Liver (tissue), 9 donors: ENCODE results near the gene KIF6. TPM values are rescaled to one million over a fixed set of nuclear protein-coding genes. Genes with fewer than 3 reads are reported as not detected.
"Not testable (repeated sequence)": the region's sequence is repeated elsewhere in the genome, so short reads cannot be mapped to it uniquely, and the experiment has no call there.

ENCODE experiments used
- DNase-seq: peaks from one replicate; pipeline ENCODE4 v3.0.0-alpha.2; 2017; ENCODE audit warnings: low spot score
- H3K27ac ChIP-seq, 2 donors: one replicate each; pipeline ENCODE4 v1.7.0; 2013; ENCODE audit warnings: inconsistent platforms in 2 of 2, low read length in 2 of 2, control low read depth in 1 of 2, low read depth in 1 of 2, mild to moderate bottlenecking in 1 of 2
- H3K27me3 ChIP-seq, 4 donors: one replicate each; pipeline versions ENCODE4 v1.6.1 to v1.7.0; 2013; ENCODE audit warnings: low read length in 3 of 4, inconsistent platforms in 1 of 4, mild to moderate bottlenecking in 1 of 4, moderate library complexity in 1 of 4; ENCODE audit not compliant: control insufficient read depth in 4 of 4, insufficient read depth in 4 of 4
- H3K36me3 ChIP-seq, 4 donors: one replicate each; pipeline versions ENCODE4 v1.6.1 to v1.7.0; 2013; ENCODE audit warnings: low read length in 3 of 4, mild to moderate bottlenecking in 3 of 4, low read depth in 1 of 4, moderate library complexity in 1 of 4; ENCODE audit not compliant: control insufficient read depth in 4 of 4, insufficient read depth in 3 of 4
- H3K4me1 ChIP-seq, 4 donors: one replicate each; pipeline versions ENCODE4 v1.6.1 to v1.7.0; 2013; ENCODE audit warnings: low read length in 3 of 4, mild to moderate bottlenecking in 3 of 4, moderate library complexity in 1 of 4; ENCODE audit not compliant: control insufficient read depth in 4 of 4, insufficient read depth in 4 of 4
- H3K4me3 ChIP-seq, 3 donors: one replicate each; pipeline versions ENCODE4 v1.6.1 to v1.7.0; 2013; ENCODE audit warnings: low read length in 3 of 3, control low read depth in 1 of 3, low read depth in 1 of 3, mild to moderate bottlenecking in 1 of 3
- H3K9ac ChIP-seq, 2 donors: one replicate each; pipeline ENCODE4 v1.7.0; 2013; ENCODE audit warnings: low read length in 2 of 2, mild to moderate bottlenecking in 2 of 2, moderate library complexity in 2 of 2, control low read depth in 1 of 2, low read depth in 1 of 2
- H3K9me3 ChIP-seq, 4 donors: one replicate each; pipeline versions ENCODE4 v1.6.1 to v1.7.0; 2013; ENCODE audit warnings: low read length in 3 of 4; ENCODE audit not compliant: control insufficient read depth in 4 of 4
- ATF3 ChIP-seq: IDR thresholded peaks from 2 replicates; pipeline ENCODE4 v1.6.1; 2016; ENCODE audit warnings: antibody characterized with exemption
- CTCF ChIP-seq: fragments of 150-350 bp; IDR thresholded peaks from 2 replicates; pipeline ENCODE4 v1.5.1; 2017; ENCODE audit warnings: improper control_type of control experiment, low read depth, low read length; ENCODE audit not compliant: missing input control
- EGR1 ChIP-seq, 2 donors: IDR thresholded peaks; 2 replicates each; pipeline ENCODE4 v1.6.1; 2016 to 2018; ENCODE audit warnings: antibody characterized with exemption in 2 of 2, low read depth in 2 of 2
- FOXA1 ChIP-seq: IDR thresholded peaks from 2 replicates; pipeline ENCODE4 v1.6.1; 2016; ENCODE audit warnings: antibody characterized with exemption
- HNF4A ChIP-seq, 2 donors: conservative IDR thresholded peaks; 2 replicates each; pipeline ENCODE4 v1.6.1; 2016; ENCODE audit warnings: antibody characterized with exemption in 2 of 2, mild to moderate bottlenecking in 2 of 2
- HNF4G ChIP-seq: IDR thresholded peaks from 2 replicates; pipeline ENCODE4 v1.6.1; 2016; ENCODE audit warnings: antibody characterized with exemption
- JUND ChIP-seq, 2 donors: IDR thresholded peaks; 2 replicates each; pipeline ENCODE4 v1.6.1; 2016; ENCODE audit warnings: antibody characterized with exemption in 2 of 2
- MAX ChIP-seq: IDR thresholded peaks from 2 replicates; pipeline ENCODE4 v1.6.1; 2016; ENCODE audit warnings: antibody characterized with exemption
- NR2F2 ChIP-seq: IDR thresholded peaks from 2 replicates; pipeline ENCODE4 v1.6.1; 2016; ENCODE audit warnings: antibody characterized with exemption
- RAD21 ChIP-seq, 2 donors: IDR thresholded peaks; 2 replicates each; pipeline ENCODE4 v1.6.1; 2016; ENCODE audit warnings: antibody characterized with exemption in 2 of 2, mild to moderate bottlenecking in 2 of 2
- REST ChIP-seq: IDR thresholded peaks from 2 replicates; pipeline ENCODE4 v1.6.1; 2016; ENCODE audit warnings: antibody characterized with exemption, mild to moderate bottlenecking
- RXRA ChIP-seq, 2 donors: IDR thresholded peaks; 2 replicates each; pipeline ENCODE4 v1.6.1; 2017 to 2018; ENCODE audit warnings: antibody characterized with exemption in 2 of 2, mild to moderate bottlenecking in 1 of 2
- SP1 ChIP-seq: IDR thresholded peaks from 2 replicates; pipeline ENCODE4 v1.6.1; 2018; ENCODE audit warnings: antibody characterized with exemption, mild to moderate bottlenecking
- YY1 ChIP-seq: IDR thresholded peaks from 2 replicates; pipeline ENCODE4 v1.6.1; 2016; ENCODE audit warnings: antibody characterized with exemption, mild to moderate bottlenecking
- ZBTB33 ChIP-seq: IDR thresholded peaks from 2 replicates; pipeline ENCODE4 v1.6.1; 2016; ENCODE audit warnings: antibody characterized with exemption
- WGBS: extraction: QIAGEN DNeasy Blood & Tissue Kit; methylation state at CpG from one replicate; pipeline ENCODE4 v1.1.7; 2013; 5-methylcytosine and 5-hydroxymethylcytosine counted together
- polyA plus RNA-seq, 2 donors: library from polyadenylated mRNA; stranded (reverse) in 1 of 2; unstranded in 1 of 2; fragments of 200-250 nt in 1 of 2; fragments of >200 nt in 1 of 2; fragmentation: Nextera tagmentation in 1 of 2; extraction: Ambion mirVana in 1 of 2; gene quantifications; one replicate each; pipeline versions ENCODE4 v1.2.1 to v1.2.3, GENCODE V29; 2013 to 2015
- total RNA-seq, 2 donors: library from RNA; depleted of rRNA; stranded (reverse); fragments of >200 nt; gene quantifications; one replicate each; pipeline ENCODE4 v1.2.3, GENCODE V29; 2014
- donor health status: healthy.
- donor health status: healthy.
- donor health status: healthy.
- donor health status: healthy.
- donor health status: healthy.

KIF6 gene
- total and polyA plus RNA-seq, 4 donors = 0.17 to 7.5 (median 0.29) TPM

GRCh38 chr6:39287601-39288000 lies 437.6 kb downstream of the KIF6 start:
- no peaks in the 10 kb centered on the region for H3K27me3 ChIP-seq
- no peak overlapping the region for H3K9ac ChIP-seq
- no peak overlapping the region for H3K4me3 ChIP-seq
- TF ChIP-seq RAD21 (IDR thresholded peaks at IDR 0.05) (no peak), HNF4A (conservative IDR thresholded peaks at IDR 0.05) (no peak), MAX (no peak), SP1 (no peak), FOXA1 (no peak)
- no peaks in the 10 kb centered on the region for H3K9me3 ChIP-seq
- H3K4me1 ChIP-seq = peaks cover 0 to 1% (median under 1%) of the 10 kb centered on the region in 4 donors
- no peak for DNase-seq
- no peaks in the 10 kb centered on the region for H3K36me3 ChIP-seq
- H3K27ac ChIP-seq = no peak overlapping the region
- 97% methylated on average over 3 of the region's 3 CpGs for WGBS

GRCh38 chr6:39286596-39286995 lies 438.6 kb downstream of the KIF6 start:
- not testable (repeated sequence) for DNase-seq, H3K9ac ChIP-seq, H3K27ac ChIP-seq, H3K4me3 ChIP-seq, H3K9me3 ChIP-seq, H3K36me3 ChIP-seq, H3K27me3 ChIP-seq
- peaks cover 5 to 11% (median 8%) of the 10 kb centered on the region in 4 donors for H3K4me1 ChIP-seq
- WGBS = 83% methylated on average over 10 of the region's 10 CpGs

GRCh38 chr6:39282774-39283173 lies 442.4 kb downstream of the KIF6 start:
- WGBS = 69% methylated on average over 2 of the region's 2 CpGs
- H3K27me3 ChIP-seq = no peaks in the 10 kb centered on the region

GRCh38 chr6:39281312-39281980 lies 443.8 kb downstream of the KIF6 start:
- no peak for DNase-seq
- H3K36me3 ChIP-seq = no peaks in the 10 kb centered on the region
- no peaks in the 10 kb centered on the region for H3K27me3 ChIP-seq
- no peak overlapping the region for H3K9ac ChIP-seq
- WGBS = 41% methylated on average over 11 of the region's 11 CpGs
- H3K27ac ChIP-seq = peak overlapping the region; percentile 88 to 94
- peaks cover 21 to 47% (median 30%) of the 10 kb centered on the region in 4 donors for H3K4me1 ChIP-seq
- no peaks in the 10 kb centered on the region for H3K9me3 ChIP-seq
- no peak overlapping the region for H3K4me3 ChIP-seq
- peak; percentile 100 for TF ChIP-seq HNF4A (conservative IDR thresholded peaks at IDR 0.05)
- TF ChIP-seq CTCF = no peak
- TF ChIP-seq MAX = peak; percentile 97
- TF ChIP-seq HNF4G = peak; percentile 99
- peak; percentile 86 for TF ChIP-seq REST
- peak; percentile 59 to 72 for TF ChIP-seq RAD21 (IDR thresholded peaks at IDR 0.05)
- TF ChIP-seq JUND (IDR thresholded peaks at IDR 0.05) = peak; percentile 88 to 95
- TF ChIP-seq ATF3 = peak; percentile 70
- TF ChIP-seq SP1 = peak; percentile 100
- peak; percentile 87 for TF ChIP-seq YY1
- peak; percentile 87 for TF ChIP-seq ZBTB33
- TF ChIP-seq RXRA (IDR thresholded peaks at IDR 0.05) = peak; percentile 99

More at GRCh38 chr6:39282774-39283173, 442.4 kb downstream of the KIF6 start:
- H3K4me3 ChIP-seq = no peak overlapping the region
- no peak overlapping the region for H3K9ac ChIP-seq
- H3K36me3 ChIP-seq = no peaks in the 10 kb centered on the region
- no peak overlapping the region for H3K27ac ChIP-seq
- DNase-seq = no peak
- no peak for TF ChIP-seq NR2F2
- no peak for TF ChIP-seq EGR1 (IDR thresholded peaks at IDR 0.05; ENCODE audit: low read depth in 2 of 2)
- TF ChIP-seq RAD21 (IDR thresholded peaks at IDR 0.05) = no peak
- TF ChIP-seq FOXA1 = no peak
- TF ChIP-seq HNF4A (conservative IDR thresholded peaks at IDR 0.05) = no peak
- no peaks in the 10 kb centered on the region for H3K9me3 ChIP-seq
- peaks cover 21 to 43% (median 29%) of the 10 kb centered on the region in 4 donors for H3K4me1 ChIP-seq
